MCF 10A (cell line): Measurements from ENCODE around the gene RHBDL1. TPM values are rescaled to one million over a fixed set of nuclear protein-coding genes. Genes with fewer than 3 reads are reported as not detected.

Experiments
- BruUV-seq: library from RNA; stranded (reverse); fragments of 400-500 nt; replicated peaks from 2 replicates; lab custom pipeline; 2021; lab: Mats Ljungman, UMichigan
- CTCF ChIA-PET: fragments of 300-600 bp; sonication (Branson Sonifier 250); formaldehyde crosslinking; extraction: SDS; loops from one replicate; lab custom pipeline; 2021; ENCODE audit warnings: antibody characterized with exemption, inconsistent platforms; lab: Yijun Ruan, JAX
- POLR2A ChIA-PET: fragments of 300-600, 350-650 bp; sonication (Branson Sonifier 250); formaldehyde crosslinking; extraction: SDS; loops from one replicate; lab custom pipeline; 2020; ENCODE audit warnings: antibody characterized with exemption, inconsistent platforms; lab: Yijun Ruan, JAX
- DNase-seq: peaks from one replicate; pipeline ENCODE4 v3.0.0-alpha.2; 2018; ENCODE audit not compliant: unreplicated experiment
- H3K27ac Mint-ChIP-seq: one replicate; pipeline ENCODE4 v1.8.0; 2022; ENCODE audit warnings: mild to moderate bottlenecking, low read depth, mixed read lengths; ENCODE audit not compliant: unreplicated experiment
- H3K27me3 Mint-ChIP-seq: one replicate; pipeline ENCODE4 v1.8.0; 2022; ENCODE audit warnings: mixed read lengths; ENCODE audit not compliant: insufficient read depth, unreplicated experiment
- H3K36me3 Mint-ChIP-seq: one replicate; pipeline ENCODE4 v1.8.0; 2022; ENCODE audit warnings: mild to moderate bottlenecking, moderate library complexity, mixed read lengths; ENCODE audit not compliant: insufficient read depth, unreplicated experiment
- H3K4me1 Mint-ChIP-seq: one replicate; pipeline ENCODE4 v1.8.0; 2022; ENCODE audit warnings: mixed read lengths; ENCODE audit not compliant: insufficient read depth, unreplicated experiment
- H3K4me3 Mint-ChIP-seq: one replicate; pipeline ENCODE4 v1.8.0; 2022; ENCODE audit warnings: mild to moderate bottlenecking, moderate library complexity, mixed read lengths; ENCODE audit not compliant: unreplicated experiment
- H3K9me3 Mint-ChIP-seq: one replicate; pipeline ENCODE4 v1.8.0; 2022; ENCODE audit warnings: mixed read lengths; ENCODE audit not compliant: unreplicated experiment
- intact Hi-C: fragments of 100-400 bp; cut with micrococcal nuclease; formaldehyde crosslinking; loops from 2 replicates; pipeline ENCODE4 v1.14.1; 2022
- total RNA-seq: library from RNA; stranded (reverse); gene quantifications from 2 replicates; pipeline ENCODE4 v1.2.3, GENCODE V29; 2022
- TF ChIP-seq, protein P1 (sequence below): fragments of 200-600 bp; IDR thresholded peaks from one replicate; pipeline ENCODE4 v1.8.0; 2022; ENCODE audit warnings: antibody characterized with exemption, mild to moderate bottlenecking; ENCODE audit not compliant: unreplicated experiment

The RHBDL1 gene
- total RNA-seq, 1 experiment from 2014 or later: 3.0 TPM

DNA sequence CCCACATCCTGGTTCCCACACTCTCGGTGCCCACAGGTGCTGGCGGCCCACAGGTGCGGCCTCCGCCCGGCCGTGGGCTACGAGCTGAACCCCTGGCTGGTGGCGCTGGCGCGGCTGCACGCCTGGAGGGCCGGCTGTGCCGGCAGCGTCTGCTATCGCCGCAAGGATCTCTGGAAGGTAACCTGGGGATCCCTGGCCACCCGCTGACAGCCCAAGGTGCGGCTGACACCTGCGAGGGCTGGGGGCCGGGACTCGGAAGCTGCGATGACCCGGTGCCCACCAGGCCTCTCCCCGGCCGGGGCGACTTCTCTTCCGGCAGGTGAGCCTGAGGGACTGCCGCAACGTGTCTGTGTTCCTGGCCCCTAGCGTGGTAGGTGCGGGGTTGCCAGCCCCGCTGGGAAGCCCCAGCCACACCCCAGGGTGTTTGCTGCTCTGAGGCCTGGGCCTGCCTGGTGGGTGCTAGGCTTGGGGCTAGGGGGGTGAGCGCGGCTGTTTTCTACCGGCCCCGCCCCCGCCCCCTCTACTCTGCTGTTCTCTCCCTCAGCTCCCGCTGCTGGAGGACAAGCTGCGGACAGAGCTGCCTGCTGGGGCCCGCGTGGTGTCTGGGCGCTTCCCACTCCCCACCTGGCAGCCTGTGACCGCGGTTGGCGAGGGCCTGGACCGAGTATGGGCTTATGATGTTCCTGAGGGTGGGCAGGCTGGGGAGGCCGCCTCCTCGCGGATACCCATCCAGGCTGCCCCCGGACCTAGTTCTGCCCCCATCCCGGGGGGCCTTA, 46.5 kb downstream of the RHBDL1 start:
- H3K27ac Mint-ChIP-seq: no peak overlapping the region
- peaks cover 36% of the 10 kb centered on the region for H3K36me3 Mint-ChIP-seq
- DNase-seq: no peak
- H3K9me3 Mint-ChIP-seq: no peaks in the 10 kb centered on the region
- peak overlapping the region; percentile 78 for H3K4me3 Mint-ChIP-seq
- no peaks in the 10 kb centered on the region for H3K27me3 Mint-ChIP-seq
- peaks cover 9% of the 10 kb centered on the region for H3K4me1 Mint-ChIP-seq
- TF ChIP-seq, protein P1, sequence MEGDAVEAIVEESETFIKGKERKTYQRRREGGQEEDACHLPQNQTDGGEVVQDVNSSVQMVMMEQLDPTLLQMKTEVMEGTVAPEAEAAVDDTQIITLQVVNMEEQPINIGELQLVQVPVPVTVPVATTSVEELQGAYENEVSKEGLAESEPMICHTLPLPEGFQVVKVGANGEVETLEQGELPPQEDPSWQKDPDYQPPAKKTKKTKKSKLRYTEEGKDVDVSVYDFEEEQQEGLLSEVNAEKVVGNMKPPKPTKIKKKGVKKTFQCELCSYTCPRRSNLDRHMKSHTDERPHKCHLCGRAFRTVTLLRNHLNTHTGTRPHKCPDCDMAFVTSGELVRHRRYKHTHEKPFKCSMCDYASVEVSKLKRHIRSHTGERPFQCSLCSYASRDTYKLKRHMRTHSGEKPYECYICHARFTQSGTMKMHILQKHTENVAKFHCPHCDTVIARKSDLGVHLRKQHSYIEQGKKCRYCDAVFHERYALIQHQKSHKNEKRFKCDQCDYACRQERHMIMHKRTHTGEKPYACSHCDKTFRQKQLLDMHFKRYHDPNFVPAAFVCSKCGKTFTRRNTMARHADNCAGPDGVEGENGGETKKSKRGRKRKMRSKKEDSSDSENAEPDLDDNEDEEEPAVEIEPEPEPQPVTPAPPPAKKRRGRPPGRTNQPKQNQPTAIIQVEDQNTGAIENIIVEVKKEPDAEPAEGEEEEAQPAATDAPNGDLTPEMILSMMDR: no peak
- ChIA-PET POLR2A (interaction anchor here (0.7 to 9.6 kb wide), 20 partner anchors 8 to 587 kb away, joined by 3 to 124 read pairs (median 12); partner anchors contain the start of genes CHTF18, CIAO3, FBXL16 and METRN), CTCF (interaction anchor here (0.8 to 2.3 kb wide), 4 partner anchors 10 to 63 kb away, joined by 3 to 14 read pairs (median 6); no protein-coding TSS in a partner anchor)
- intact Hi-C loops: no loop called here
- TSS peak; percentile 42 for BruUV-seq

DNA sequence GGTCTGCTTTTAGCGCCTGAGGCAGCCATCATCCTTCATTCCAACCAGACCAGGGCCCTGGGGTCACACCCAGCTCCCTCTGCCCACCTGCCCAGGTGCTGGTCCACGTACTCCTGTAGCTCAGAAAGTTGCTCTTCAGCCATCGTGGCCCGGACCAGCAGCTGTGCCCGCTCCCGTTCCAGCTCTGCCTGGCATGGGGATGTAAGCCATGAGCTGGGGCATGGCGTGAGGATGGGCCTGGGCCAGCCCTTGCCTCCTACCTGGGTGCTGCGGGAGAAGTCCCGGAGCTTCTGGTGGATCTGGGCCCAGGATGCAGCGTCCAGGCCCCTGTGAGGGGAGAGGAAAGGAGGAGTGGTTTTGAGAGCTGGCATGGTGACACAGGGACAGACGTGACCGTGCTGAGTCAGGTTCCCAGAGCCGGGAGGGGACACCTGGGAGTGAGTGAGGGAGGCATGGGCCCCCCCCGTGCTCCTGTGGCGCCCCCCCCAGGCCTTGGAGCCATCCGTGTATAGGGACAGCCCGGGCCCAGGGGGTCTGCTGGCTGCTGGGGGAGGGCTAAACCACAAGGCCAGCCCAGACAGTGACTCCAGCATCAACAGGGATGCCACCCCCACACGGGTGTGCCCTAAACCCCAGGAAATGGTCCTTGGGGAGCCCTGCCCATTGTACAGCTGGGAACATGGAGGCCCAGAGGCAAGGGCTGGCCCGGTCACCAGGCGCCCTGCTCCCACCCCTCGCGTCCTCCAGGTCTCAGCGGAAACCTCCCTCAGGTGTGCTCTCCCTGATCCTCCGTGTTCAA, 47.6 kb downstream of the RHBDL1 start:
- TF ChIP-seq, protein P1: no peak
- CTCF ChIA-PET: no interaction called here
- DNase-seq: no peak
- Mint-ChIP-seq H3K9me3 (no peaks in the 10 kb centered on the region), H3K4me3 (no peak overlapping the region), H3K27me3 (no peaks in the 10 kb centered on the region), H3K4me1 (peaks cover 9% of the 10 kb centered on the region), H3K27ac (no peak overlapping the region), H3K36me3 (peaks cover 38% of the 10 kb centered on the region)
- POLR2A ChIA-PET: interaction anchor here (0.7 to 9.6 kb wide), 5 partner anchors 9 to 65 kb away, joined by 3 to 124 read pairs (median 6); partner anchors contain the start of genes CHTF18, METRN, RPUSD1 and STUB1
- intact Hi-C loops: no loop called here
- BruUV-seq: no TSS peak

DNA sequence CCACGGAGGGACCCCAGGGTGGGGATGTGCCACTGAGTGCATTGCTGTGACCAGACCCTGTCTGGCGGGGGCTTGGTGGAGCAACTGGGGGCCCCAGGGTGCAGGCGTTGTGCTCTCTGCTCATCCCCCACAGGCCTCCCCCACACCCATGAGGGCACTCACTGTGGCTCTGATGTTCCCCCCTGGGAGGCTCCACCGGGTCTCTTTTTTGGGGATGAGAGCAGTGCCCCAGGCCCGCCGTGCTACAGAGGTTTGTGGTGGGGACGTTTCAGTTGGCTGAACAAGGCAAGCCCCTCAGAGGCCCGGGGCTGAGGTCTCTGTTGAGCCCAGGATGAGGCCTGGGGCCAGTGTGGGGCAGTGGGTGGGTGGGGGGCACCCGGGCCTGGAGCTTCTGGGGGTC, 48.2 kb downstream of the RHBDL1 start:
- CTCF ChIA-PET: interaction anchor here (1.1 to 2.3 kb wide), 3 partner anchors 11 to 61 kb away, joined by 3 to 9 read pairs (median 7); no protein-coding TSS in a partner anchor
- peaks cover 39% of the 10 kb centered on the region for H3K36me3 Mint-ChIP-seq
- intact Hi-C loops: no loop called here
- H3K4me1 Mint-ChIP-seq: peaks cover 7% of the 10 kb centered on the region
- H3K9me3 Mint-ChIP-seq: no peaks in the 10 kb centered on the region
- POLR2A ChIA-PET: interaction anchor here (0.6 to 9.6 kb wide), 5 partner anchors 10 to 657 kb away, joined by 3 to 124 read pairs (median 6); partner anchors contain the start of genes METRN and STUB1
- BruUV-seq: no TSS peak
- TF ChIP-seq, protein P1: no peak
- no peak overlapping the region for H3K27ac Mint-ChIP-seq
- no peaks in the 10 kb centered on the region for H3K27me3 Mint-ChIP-seq
- no peak overlapping the region for H3K4me3 Mint-ChIP-seq
- DNase-seq: no peak
